Measurements from ENCODE around the gene EHF. TPM values are rescaled to one million over a fixed set of nuclear protein-coding genes. Genes with fewer than 3 reads are reported as not detected.

The EHF gene
- total RNA-seq, 1 donor from 2014 or later: 22.7 TPM

- TF ChIP-seq CTCF (conservative IDR thresholded peaks at IDR 0.05; ENCODE audit: low read depth, low read length): no peak
- DNase-seq (ENCODE audit: low read depth): no peak
- H3K4me3 ChIP-seq (ENCODE audit: low read depth, low read length): no peak overlapping the region
These were observed 27.8 kb upstream of the EHF start for GRCh38 chr11:34593085-34593484.

GRCh38 chr11:34594603-34595002 lies 26.3 kb upstream of the EHF start:
- no peak for DNase-seq (ENCODE audit: low read depth)
- TF ChIP-seq CTCF (conservative IDR thresholded peaks at IDR 0.05; ENCODE audit: low read depth, low read length): no peak
- no peak overlapping the region for H3K4me3 ChIP-seq (ENCODE audit: low read depth, low read length)

GRCh38 chr11:34595391-34595790 lies 25.5 kb upstream of the EHF start:
- no peak for TF ChIP-seq CTCF (conservative IDR thresholded peaks at IDR 0.05; ENCODE audit: low read depth, low read length)
- H3K4me3 ChIP-seq (ENCODE audit: low read depth, low read length): no peak overlapping the region
- no peak for DNase-seq (ENCODE audit: low read depth)

GRCh38 chr11:34595960-34596644 lies 24.8 kb upstream of the EHF start:
- no peak for DNase-seq (ENCODE audit: low read depth)
- H3K4me3 ChIP-seq (ENCODE audit: low read depth, low read length): no peak overlapping the region
- no peak for TF ChIP-seq CTCF (conservative IDR thresholded peaks at IDR 0.05; ENCODE audit: low read depth, low read length)

GRCh38 chr11:34599406-34599945 lies 21.4 kb upstream of the EHF start:
- no peak overlapping the region for H3K4me3 ChIP-seq (ENCODE audit: low read depth, low read length)
- no peak for TF ChIP-seq CTCF (conservative IDR thresholded peaks at IDR 0.05; ENCODE audit: low read depth, low read length)
- no peak for DNase-seq (ENCODE audit: low read depth)

- no peak for TF ChIP-seq CTCF (conservative IDR thresholded peaks at IDR 0.05; ENCODE audit: low read depth, low read length)
- no peak for DNase-seq (ENCODE audit: low read depth)
- H3K4me3 ChIP-seq (ENCODE audit: low read depth, low read length): no peak overlapping the region
These were observed 20.4 kb upstream of the EHF start for GRCh38 chr11:34600339-34601084.
